Tibial nerve (tissue), 4 donors: ENCODE measurements around the gene SLX4.

Source experiments
- CTCF ChIP-seq, 5 experiments: fragments of 200-600 bp in 3 of 5; fragments of 450-650 bp in 2 of 5; sonication (generic) in 3 of 5; IDR thresholded peaks; one replicate each; pipeline ENCODE4 v1.5.1; 2016 to 2019; ENCODE audit warnings: antibody characterized with exemption in 5 of 5, mild to moderate bottlenecking in 3 of 5, moderate library complexity in 2 of 5
- EP300 ChIP-seq, 2 donors: sonication (generic); formaldehyde crosslinking; IDR thresholded peaks; one replicate each; pipeline ENCODE4 v1.6.1; 2017; ENCODE audit warnings: antibody characterized with exemption in 2 of 2, mild to moderate bottlenecking in 1 of 2
- POLR2A ChIP-seq, 2 donors: fragments of 450-650 bp; IDR thresholded peaks; one replicate each; pipeline ENCODE4 v1.6.1; 2017; ENCODE audit warnings: antibody characterized with exemption in 2 of 2, mild to moderate bottlenecking in 2 of 2, moderate library complexity in 2 of 2

GRCh38 chr16:3597226-3597625, 14.2 kb downstream of the SLX4 start:
- TF ChIP-seq CTCF (IDR thresholded peaks at IDR 0.05) = no peak
- TF ChIP-seq POLR2A (IDR thresholded peaks at IDR 0.05) = no peak
- TF ChIP-seq EP300 (IDR thresholded peaks at IDR 0.05) = no peak
